ENCODE measurements around the gene CCDC77.

DNA sequence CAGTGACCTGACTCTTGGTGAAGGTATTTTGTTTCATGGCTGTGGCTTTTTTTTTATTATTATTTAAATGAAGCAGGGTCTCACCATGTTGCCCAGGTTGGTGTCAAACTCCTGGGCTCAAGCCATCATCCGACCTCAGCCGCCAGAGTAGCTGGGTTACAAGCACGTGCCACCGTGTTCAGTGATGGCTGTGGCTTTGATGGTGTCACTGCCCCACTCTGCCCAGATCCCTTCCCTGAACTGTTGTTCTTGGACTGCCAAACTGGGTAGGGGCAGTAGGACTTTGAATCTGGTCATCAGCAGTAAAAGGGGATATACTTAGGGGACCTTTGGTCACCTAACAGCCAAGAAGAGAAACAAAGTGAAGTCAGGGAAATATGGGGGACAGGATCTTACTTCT, 77.7 kb downstream of the CCDC77 start:
- TF ChIP-seq, protein P1, sequence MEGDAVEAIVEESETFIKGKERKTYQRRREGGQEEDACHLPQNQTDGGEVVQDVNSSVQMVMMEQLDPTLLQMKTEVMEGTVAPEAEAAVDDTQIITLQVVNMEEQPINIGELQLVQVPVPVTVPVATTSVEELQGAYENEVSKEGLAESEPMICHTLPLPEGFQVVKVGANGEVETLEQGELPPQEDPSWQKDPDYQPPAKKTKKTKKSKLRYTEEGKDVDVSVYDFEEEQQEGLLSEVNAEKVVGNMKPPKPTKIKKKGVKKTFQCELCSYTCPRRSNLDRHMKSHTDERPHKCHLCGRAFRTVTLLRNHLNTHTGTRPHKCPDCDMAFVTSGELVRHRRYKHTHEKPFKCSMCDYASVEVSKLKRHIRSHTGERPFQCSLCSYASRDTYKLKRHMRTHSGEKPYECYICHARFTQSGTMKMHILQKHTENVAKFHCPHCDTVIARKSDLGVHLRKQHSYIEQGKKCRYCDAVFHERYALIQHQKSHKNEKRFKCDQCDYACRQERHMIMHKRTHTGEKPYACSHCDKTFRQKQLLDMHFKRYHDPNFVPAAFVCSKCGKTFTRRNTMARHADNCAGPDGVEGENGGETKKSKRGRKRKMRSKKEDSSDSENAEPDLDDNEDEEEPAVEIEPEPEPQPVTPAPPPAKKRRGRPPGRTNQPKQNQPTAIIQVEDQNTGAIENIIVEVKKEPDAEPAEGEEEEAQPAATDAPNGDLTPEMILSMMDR (IDR thresholded peaks at IDR 0.05): no peak
- TF ChIP-seq POLR2AphosphoS5 (IDR thresholded peaks at IDR 0.05): no peak
- TF ChIP-seq POLR2A (IDR thresholded peaks at IDR 0.05): no peak
- TF ChIP-seq EP300 (IDR thresholded peaks at IDR 0.05): no peak

Measured in stomach (tissue), 4 donors.